GM21825 (cell line): Measurements from ENCODE around the gene DSG4.

ENCODE experiments used
- ATAC-seq: cut with Tn5 transposase; IDR thresholded peaks from one replicate; pipeline ENCODE4 v1.9.1; 2021; ENCODE audit warnings: mild to moderate bottlenecking, moderate library complexity; ENCODE audit not compliant: unreplicated experiment

DSG4 gene

GRCh38 chr18:31403409-31403808, 26.8 kb downstream of the DSG4 start:
- no peak for ATAC-seq

DNA sequence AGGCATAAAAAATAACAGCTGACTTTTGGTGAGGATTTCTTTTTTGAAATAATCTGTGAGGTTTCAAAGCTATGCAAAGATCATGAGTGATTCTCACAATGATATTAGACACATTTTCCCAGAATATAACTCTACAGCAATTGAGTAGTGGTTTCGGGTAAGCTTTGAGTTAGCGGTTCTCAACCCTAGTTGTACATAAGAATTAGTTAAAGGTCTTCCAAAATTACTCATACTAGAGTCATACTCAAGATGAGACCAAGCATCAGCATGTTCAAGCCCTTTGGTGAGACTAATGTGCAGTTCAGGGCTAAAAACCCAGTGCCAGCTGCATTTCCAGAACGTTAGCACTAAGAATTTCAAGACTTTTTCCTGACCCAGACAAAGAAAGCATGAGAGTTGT, 31.1 kb downstream of the DSG4 start:
- no peak for ATAC-seq

DNA sequence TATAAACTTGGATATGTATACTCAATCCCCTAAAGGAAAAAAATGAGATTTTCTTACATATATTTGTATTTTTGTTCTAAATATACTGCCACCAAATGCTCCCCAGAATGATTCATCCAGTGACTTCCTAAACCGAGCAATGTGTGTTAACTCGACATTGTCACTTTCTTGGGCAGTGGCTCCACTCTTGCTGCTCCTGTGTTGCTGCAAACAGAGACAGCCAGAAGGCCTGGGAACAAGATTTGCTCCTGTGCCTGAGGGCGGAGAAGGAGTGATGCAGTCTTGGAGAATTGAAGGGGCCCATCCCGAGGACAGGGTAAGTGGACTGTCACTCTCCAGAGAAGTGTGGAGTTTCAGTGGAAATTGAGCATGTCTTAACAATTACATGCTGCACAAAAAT, 32.7 kb downstream of the DSG4 start:
- ATAC-seq, result no peak

GRCh38 chr18:31410716-31411483, 34.3 kb downstream of the DSG4 start:
- no peak for ATAC-seq

GRCh38 chr18:31413137-31413536, 36.6 kb downstream of the DSG4 start:
- ATAC-seq, result no peak

DNA sequence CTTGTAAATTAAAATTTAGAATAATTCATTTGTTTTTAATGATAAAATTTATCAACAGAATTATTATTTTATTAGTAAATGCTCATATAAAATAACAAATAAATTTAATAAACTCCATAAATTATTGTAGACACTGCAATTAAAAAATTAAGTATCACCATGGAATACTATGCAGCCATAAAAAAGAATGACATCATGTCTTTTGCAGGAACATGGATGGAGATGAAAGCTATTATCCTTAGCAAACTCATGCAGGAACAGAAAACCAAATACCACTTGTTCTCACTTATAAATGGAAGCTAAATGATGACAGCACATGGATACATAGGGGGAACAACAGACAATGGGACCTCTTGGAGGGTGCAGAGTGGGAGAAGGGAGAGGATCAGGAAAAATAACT, 41.3 kb downstream of the DSG4 start:
- no peak for ATAC-seq

- ATAC-seq, result no peak
These were observed 42.9 kb downstream of the DSG4 start for GRCh38 chr18:31419457-31419932.

- no peak for ATAC-seq
These were observed 43.5 kb downstream of the DSG4 start for GRCh38 chr18:31420032-31420431.

GRCh38 chr18:31420524-31420923, 43.9 kb downstream of the DSG4 start:
- no peak for ATAC-seq

DNA sequence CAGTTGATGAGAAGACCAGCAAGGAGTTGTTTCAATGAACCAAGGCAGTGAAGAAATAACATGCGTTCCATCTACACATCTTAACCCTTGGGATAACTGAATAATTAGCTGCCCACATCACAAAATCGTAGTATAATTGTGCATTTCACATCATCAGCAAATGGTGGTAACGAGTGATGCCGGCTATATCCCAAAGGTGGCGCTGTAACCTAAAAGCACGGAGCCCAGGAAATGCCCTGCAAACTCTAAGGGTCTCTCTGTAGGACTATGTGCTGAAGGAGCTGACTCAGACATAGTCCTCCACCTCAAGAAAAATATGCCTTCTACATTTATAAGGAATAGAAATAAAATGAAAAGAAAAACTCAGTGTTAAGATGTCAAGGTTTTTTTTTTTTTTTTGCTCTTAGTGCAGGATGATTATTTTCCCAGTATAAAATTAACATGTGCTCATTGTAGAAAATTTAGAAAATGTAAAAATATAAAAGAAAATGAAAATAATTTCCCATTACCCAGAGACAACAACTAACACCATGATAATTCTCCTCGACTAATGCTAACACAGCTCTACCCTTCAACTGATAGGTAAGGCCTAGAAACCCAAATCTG, 47.9 kb downstream of the DSG4 start:
- ATAC-seq, result no peak

- no peak for ATAC-seq
These were observed 49.4 kb downstream of the DSG4 start for GRCh38 chr18:31426021-31426420.

- no peak for ATAC-seq
These were observed 50.4 kb downstream of the DSG4 start for GRCh38 chr18:31426871-31427406.

- ATAC-seq, result no peak
These were observed 51.6 kb downstream of the DSG4 start for GRCh38 chr18:31428211-31428610.

DNA sequence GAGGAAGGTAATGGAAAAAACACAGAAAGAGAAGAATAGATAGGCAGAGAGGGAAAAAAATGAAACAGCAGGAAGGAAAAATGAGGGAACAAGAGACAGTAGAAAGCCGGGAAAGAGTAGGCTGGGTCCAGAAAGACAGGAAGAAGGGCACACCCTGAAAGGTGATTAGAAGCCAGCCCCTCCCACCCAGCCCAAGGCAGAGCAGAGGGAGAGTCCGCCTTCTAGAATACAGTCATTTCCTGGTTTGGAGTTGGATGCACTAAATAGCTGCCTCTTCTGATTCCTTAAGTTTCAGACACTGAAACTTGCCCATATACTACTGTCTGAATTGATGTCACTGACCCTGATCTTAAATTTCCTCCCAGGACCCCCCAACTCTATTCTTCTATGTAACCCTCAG, 53.0 kb downstream of the DSG4 start:
- ATAC-seq, result no peak

DNA sequence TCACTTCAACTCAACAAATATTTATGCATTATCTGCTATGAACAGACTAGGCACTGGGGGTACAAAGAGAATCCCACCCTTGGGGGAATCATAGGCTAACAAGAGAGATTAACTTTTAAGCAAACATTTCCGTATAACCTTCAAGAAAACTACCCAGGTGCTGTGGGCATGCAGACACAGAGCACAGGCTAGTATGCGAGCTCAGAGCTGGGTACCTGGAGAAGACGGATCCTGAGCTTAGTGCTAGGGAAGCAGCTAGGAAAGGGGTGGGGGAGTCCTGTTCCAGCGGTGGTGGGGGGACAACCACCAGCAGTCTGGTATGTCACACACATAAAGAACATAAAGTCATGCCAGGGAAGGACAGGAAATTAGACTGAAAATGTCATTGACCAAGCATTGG, 53.5 kb downstream of the DSG4 start:
- no peak for ATAC-seq

- ATAC-seq, result no peak
These were observed 54.0 kb downstream of the DSG4 start for GRCh38 chr18:31430554-31430953.

DNA sequence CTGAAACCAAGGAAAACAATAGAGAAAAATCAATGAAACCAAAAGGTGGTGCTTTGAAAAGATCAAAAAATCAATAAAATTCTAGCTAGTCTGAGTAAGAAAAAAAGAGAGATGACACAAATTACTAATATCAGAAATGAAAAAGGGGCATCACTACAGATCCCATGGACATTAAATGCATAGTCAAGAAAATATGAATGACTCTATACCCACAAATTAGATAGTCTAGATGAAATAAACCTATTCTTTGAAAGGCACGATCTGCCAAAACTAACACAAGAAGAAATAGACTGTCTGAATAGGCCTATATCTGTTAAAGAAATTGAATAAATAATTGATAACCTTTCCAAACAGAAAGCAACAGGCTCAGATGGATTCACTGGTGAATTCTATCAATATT, 55.7 kb downstream of the DSG4 start:
- ATAC-seq, result no peak

GRCh38 chr18:31436825-31437224, 60.2 kb downstream of the DSG4 start:
- ATAC-seq, result no peak

GRCh38 chr18:31438402-31438801, 61.8 kb downstream of the DSG4 start:
- no peak for ATAC-seq

DNA sequence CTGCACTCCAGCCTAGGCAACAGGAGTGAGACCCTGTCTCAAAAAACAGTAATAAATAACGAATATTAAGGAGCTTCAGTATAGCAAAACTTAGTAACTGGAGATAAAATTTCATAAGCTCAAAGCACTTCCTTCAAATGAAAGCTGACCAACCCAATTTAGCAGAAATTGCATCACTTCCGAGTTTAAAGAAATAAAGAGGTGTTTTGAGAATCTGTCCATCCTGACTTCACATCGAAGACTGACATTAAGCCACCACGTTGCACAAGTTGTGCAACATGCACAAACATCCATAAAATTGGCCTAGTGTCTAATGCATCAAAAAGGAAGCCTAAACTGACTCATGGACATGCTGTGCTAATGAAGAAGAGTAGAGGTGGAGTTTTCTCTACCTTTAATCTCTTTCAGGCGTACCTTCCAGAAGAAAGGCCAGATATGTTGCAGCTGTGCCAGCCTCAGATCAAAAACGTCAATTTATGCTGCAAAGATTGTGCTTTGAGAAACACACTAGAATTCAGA, 63.3 kb downstream of the DSG4 start:
- ATAC-seq, result no peak

- ATAC-seq, result no peak
These were observed 64.2 kb downstream of the DSG4 start for GRCh38 chr18:31440787-31441186.

GRCh38 chr18:31441493-31441892, 64.9 kb downstream of the DSG4 start:
- ATAC-seq, result no peak
